Stimulated activated CD8-positive, alpha-beta memory T cell treated with anti-CD3 and anti-CD28 coated beads, Interleukin-12 subunit alpha, Interleukin-12 subunit beta, amount 100 ng/mL, for 24 hours (primary cell): ENCODE results near the gene ASGR1.

Experiments
- DNase-seq: peaks from one replicate; pipeline ENCODE4 v3.0.0-alpha.2; 2020; ENCODE audit errors: extremely low read depth

ASGR1 gene

GRCh38 chr17:7179317-7180254 is at the start of gene ASGR1:
Gene ASGR1, minus strand, starts transcription at chr17:7179370. Its CDS starts 807 bp downstream, at chr17:7178563.
- DNase-seq = no peak

- no peak for DNase-seq
These were observed 49.8 kb upstream of the ASGR1 start for GRCh38 chr17:7228920-7229319.

GRCh38 chr17:7226721-7227710 is 47.8 kb upstream of the ASGR1 start:
- DNase-seq = no peak

GRCh38 chr17:7225711-7226331 is 46.7 kb upstream of the ASGR1 start:
- DNase-seq = no peak

GRCh38 chr17:7224661-7225111 is 45.5 kb upstream of the ASGR1 start:
- no peak for DNase-seq

- DNase-seq = no peak
These were observed 44.9 kb upstream of the ASGR1 start for GRCh38 chr17:7224110-7224509.

- no peak for DNase-seq
These were observed 44.2 kb upstream of the ASGR1 start for GRCh38 chr17:7223375-7223774.

GRCh38 chr17:7222972-7223292 is 43.8 kb upstream of the ASGR1 start:
- DNase-seq = no peak

- no peak for DNase-seq
These were observed 43.2 kb upstream of the ASGR1 start for GRCh38 chr17:7222093-7222971.

GRCh38 chr17:7221278-7222092 is 42.3 kb upstream of the ASGR1 start:
- no peak for DNase-seq

GRCh38 chr17:7220593-7221277 is 41.6 kb upstream of the ASGR1 start:
- DNase-seq = no peak

GRCh38 chr17:7219812-7220592 is 40.8 kb upstream of the ASGR1 start, which contains the start of the genes ACADVL and DLG4:
Gene ACADVL, plus strand, starts transcription at chr17:7219938. Its CDS starts 47 bp downstream, at chr17:7219985.
Gene DLG4, minus strand, starts transcription at chr17:7219836.
- no peak for DNase-seq

- no peak for DNase-seq
These were observed 40.1 kb upstream of the ASGR1 start for GRCh38 chr17:7219229-7219811.

- DNase-seq = no peak
These were observed 39.6 kb upstream of the ASGR1 start for GRCh38 chr17:7218758-7219157.

- no peak for DNase-seq
These were observed 39.0 kb upstream of the ASGR1 start for GRCh38 chr17:7218166-7218565.

GRCh38 chr17:7217113-7217987 is 38.2 kb upstream of the ASGR1 start:
- DNase-seq = no peak
